Measurements from ENCODE around the gene NAGLU. TPM values are rescaled to one million over a fixed set of nuclear protein-coding genes. Genes with fewer than 3 reads are reported as not detected.

NAGLU gene
- total and polyA plus RNA-seq, 2 of the 13 experiments (the other 11 are each of a cell fraction or from before 2014, with no cell fraction given), result 28.2 to 40.1 TPM

- no peak for TF ChIP-seq AFF4 (CRISPR knock-in tag; IDR thresholded peaks at IDR 0.05)
- no peak for TF ChIP-seq NCOA2 (CRISPR knock-in tag; IDR thresholded peaks at IDR 0.05)
- no peak for TF ChIP-seq ZNF292 (CRISPR knock-in tag; IDR thresholded peaks at IDR 0.05; ENCODE audit: borderline replicate concordance, low read depth)
- TF ChIP-seq TBX3 (IDR thresholded peaks at IDR 0.05; ENCODE audit: borderline replicate concordance), result no peak
- TF ChIP-seq HHEX (CRISPR knock-in tag; IDR thresholded peaks at IDR 0.05), result no peak
- TF ChIP-seq SETDB1 (CRISPR knock-in tag; IDR thresholded peaks at IDR 0.05; ENCODE audit: borderline replicate concordance), result no peak
- TF ChIP-seq EEA1 (CRISPR knock-in tag; IDR thresholded peaks at IDR 0.05; ENCODE audit: borderline replicate concordance), result 0 out of 2 replicates have a peak, but pooled peaks have one; percentile 23
- TF ChIP-seq ZNF441 (CRISPR knock-in tag; IDR thresholded peaks at IDR 0.05; ENCODE audit: borderline replicate concordance), result peak; percentile 54; the same call in 1 of the 2 replicates
- no peak for TF ChIP-seq HNRNPUL1 (IDR thresholded peaks at IDR 0.05; ENCODE audit: low read depth, low read length)
- 0 out of 2 replicates have a peak, but pooled peaks have one; percentile 71 for TF ChIP-seq NPAS2 (CRISPR knock-in tag; IDR thresholded peaks at IDR 0.05; ENCODE audit: borderline replicate concordance)
- TF ChIP-seq IRX3 (CRISPR knock-in tag; IDR thresholded peaks at IDR 0.05; ENCODE audit: borderline replicate concordance, low read depth), result no peak
- no peak for TF ChIP-seq HBP1 (CRISPR knock-in tag; IDR thresholded peaks at IDR 0.05; ENCODE audit: low read depth)
- TF ChIP-seq ZNF512 (CRISPR knock-in tag; IDR thresholded peaks at IDR 0.05), result no peak
- no peak; the same call in 1 of the 2 replicates for TF ChIP-seq SALL2 (CRISPR knock-in tag; IDR thresholded peaks at IDR 0.05)
- TF ChIP-seq ATF4 (CRISPR knock-in tag; IDR thresholded peaks at IDR 0.05), result no peak
- peak; percentile 87 for TF ChIP-seq CTCF (CRISPR knock-in tag; IDR thresholded peaks at IDR 0.05)
- TF ChIP-seq FIP1L1 (IDR thresholded peaks at IDR 0.05; ENCODE audit: borderline replicate concordance, insufficient read depth, low read depth, low read length), result no peak
Measured at GRCh38 chr17:42578282-42578869, 42.3 kb downstream of the NAGLU start (continued).

Measured in HepG2 (cell line).